DND-41 (cell line): Measurements from ENCODE around the gene CLSTN2.

Experiments
- ATAC-seq: fragments of 200-7000 bp; cut with Tn5 transposase; 3 replicates; pipeline ENCODE4 v1.9.1; 2021; ENCODE audit warnings: low read depth; ENCODE audit not compliant: insufficient read depth
- DNase-seq: peaks from one replicate; pipeline ENCODE4 v3.0.0-alpha.2; 2020
- H2AFZ ChIP-seq: 2 replicates; pipeline ENCODE4 v1.6.0; 2012; ENCODE audit warnings: low read depth, low read length
- H3K27ac ChIP-seq: 2 replicates; pipeline ENCODE4 v1.5.1; 2012; ENCODE audit warnings: low read length, inconsistent platforms
- H3K27me3 ChIP-seq: fragments of 200-600 bp; sonication (generic); 2 replicates; pipeline ENCODE4 v1.6.0; 2012; ENCODE audit warnings: low read length, mild to moderate bottlenecking, inconsistent platforms; ENCODE audit not compliant: insufficient read depth, poor library complexity
- H3K36me3 ChIP-seq: 2 replicates; pipeline ENCODE4 v1.5.1; 2012; ENCODE audit warnings: low read length, inconsistent platforms; ENCODE audit not compliant: insufficient read depth
- H3K4me1 ChIP-seq: 2 replicates; pipeline ENCODE4 v1.5.1; 2012; ENCODE audit warnings: mild to moderate bottlenecking, low read length; ENCODE audit not compliant: insufficient read depth
- H3K4me2 ChIP-seq: 2 replicates; pipeline ENCODE4 v1.6.0; 2012; ENCODE audit warnings: mild to moderate bottlenecking, moderate library complexity, low read length, inconsistent platforms; ENCODE audit not compliant: insufficient read depth
- H3K4me3 ChIP-seq, 2 experiments: fragments of 200-600 bp in 1 of 2; shearing (Covaris generic) in 1 of 2; 2 replicates each; pipeline ENCODE4 v1.5.1; 2012 to 2016; ENCODE audit warnings: inconsistent platforms in 2 of 2, low read length in 2 of 2, mild to moderate bottlenecking in 2 of 2, low read depth in 1 of 2, moderate library complexity in 1 of 2
- H3K79me2 ChIP-seq: 2 replicates; pipeline ENCODE4 v1.6.0; 2012; ENCODE audit warnings: low read length, inconsistent platforms; ENCODE audit not compliant: insufficient read depth
- H3K9ac ChIP-seq: 2 replicates; pipeline ENCODE4 v1.6.0; 2012; ENCODE audit warnings: low read depth, mild to moderate bottlenecking, inconsistent platforms, low read length, moderate library complexity
- H3K9me3 ChIP-seq: 2 replicates; pipeline ENCODE4 v1.5.1; 2012; ENCODE audit warnings: low read length, moderate library complexity, mild to moderate bottlenecking, inconsistent platforms; ENCODE audit not compliant: insufficient read depth, severe bottlenecking
- H4K20me1 ChIP-seq: 2 replicates; pipeline ENCODE4 v1.6.0; 2012; ENCODE audit warnings: low read length; ENCODE audit not compliant: insufficient read depth
- EZH2 ChIP-seq: IDR thresholded peaks from 3 replicates; pipeline ENCODE4 v1.6.1; 2012; ENCODE audit warnings: borderline replicate concordance, low read depth, mild to moderate bottlenecking, moderate library complexity, low read length, inconsistent platforms; ENCODE audit not compliant: severe bottlenecking
- TF ChIP-seq, protein P1 (sequence below): IDR thresholded peaks from 2 replicates; pipeline ENCODE4 v1.5.1; 2012; ENCODE audit warnings: borderline replicate concordance, low read length, moderate library complexity, mild to moderate bottlenecking; ENCODE audit not compliant: poor library complexity, severe bottlenecking; ENCODE audit errors: extremely low read depth

Gene CLSTN2

GRCh38 chr3:140252812-140253656 lies 318.0 kb downstream of the CLSTN2 start:
- TF ChIP-seq, protein P1, sequence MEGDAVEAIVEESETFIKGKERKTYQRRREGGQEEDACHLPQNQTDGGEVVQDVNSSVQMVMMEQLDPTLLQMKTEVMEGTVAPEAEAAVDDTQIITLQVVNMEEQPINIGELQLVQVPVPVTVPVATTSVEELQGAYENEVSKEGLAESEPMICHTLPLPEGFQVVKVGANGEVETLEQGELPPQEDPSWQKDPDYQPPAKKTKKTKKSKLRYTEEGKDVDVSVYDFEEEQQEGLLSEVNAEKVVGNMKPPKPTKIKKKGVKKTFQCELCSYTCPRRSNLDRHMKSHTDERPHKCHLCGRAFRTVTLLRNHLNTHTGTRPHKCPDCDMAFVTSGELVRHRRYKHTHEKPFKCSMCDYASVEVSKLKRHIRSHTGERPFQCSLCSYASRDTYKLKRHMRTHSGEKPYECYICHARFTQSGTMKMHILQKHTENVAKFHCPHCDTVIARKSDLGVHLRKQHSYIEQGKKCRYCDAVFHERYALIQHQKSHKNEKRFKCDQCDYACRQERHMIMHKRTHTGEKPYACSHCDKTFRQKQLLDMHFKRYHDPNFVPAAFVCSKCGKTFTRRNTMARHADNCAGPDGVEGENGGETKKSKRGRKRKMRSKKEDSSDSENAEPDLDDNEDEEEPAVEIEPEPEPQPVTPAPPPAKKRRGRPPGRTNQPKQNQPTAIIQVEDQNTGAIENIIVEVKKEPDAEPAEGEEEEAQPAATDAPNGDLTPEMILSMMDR: no peak
- TF ChIP-seq EZH2: no peak
- Histone ChIP-seq H3K4me3 (no peak overlapping the region), H3K27ac (no peak overlapping the region), H2AFZ (no peak overlapping the region), H3K79me2 (no peaks in the 10 kb centered on the region), H4K20me1 (no peaks in the 10 kb centered on the region), H3K36me3 (no peaks in the 10 kb centered on the region), H3K9me3 (no peaks in the 10 kb centered on the region), H3K4me1 (no peaks in the 10 kb centered on the region), H3K9ac (no peak overlapping the region), H3K4me2 (no peak overlapping the region), H3K27me3 (no peaks in the 10 kb centered on the region)
- ATAC-seq: no peak
- no peak for DNase-seq

- Histone ChIP-seq H3K36me3 (no peaks in the 10 kb centered on the region), H2AFZ (no peak overlapping the region), H3K4me1 (no peaks in the 10 kb centered on the region), H3K9me3 (no peaks in the 10 kb centered on the region), H3K27me3 (no peaks in the 10 kb centered on the region), H3K9ac (no peak overlapping the region), H3K27ac (no peak overlapping the region), H3K79me2 (no peaks in the 10 kb centered on the region), H4K20me1 (no peaks in the 10 kb centered on the region), H3K4me2 (no peak overlapping the region), H3K4me3 (no peak overlapping the region)
- DNase-seq: no peak
- no peak for ATAC-seq
- TF ChIP-seq, protein P1: no peak
- no peak for TF ChIP-seq EZH2
These were observed 323.3 kb downstream of the CLSTN2 start for GRCh38 chr3:140258222-140258724.

DNA sequence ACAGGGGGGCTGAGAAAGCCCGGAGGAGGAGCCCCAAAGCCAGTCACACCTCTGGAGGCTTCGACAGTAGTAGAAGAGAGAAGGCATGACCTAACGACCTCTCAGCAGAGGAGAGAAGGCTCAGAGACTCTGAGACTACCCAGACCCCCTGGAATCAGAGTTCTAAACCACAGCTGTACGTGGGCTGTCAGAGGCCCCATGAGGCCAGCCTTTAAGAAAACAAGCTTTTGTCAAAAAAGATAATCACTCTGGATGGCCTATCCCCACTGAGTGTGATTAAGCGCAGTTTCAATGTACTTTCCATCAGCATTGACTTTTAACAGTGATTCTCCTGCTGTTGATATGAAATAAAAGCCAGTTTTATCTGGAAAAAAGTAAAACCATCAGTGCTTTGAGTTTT lies 330.3 kb downstream of the CLSTN2 start:
- TF ChIP-seq EZH2: no peak
- TF ChIP-seq, protein P1: no peak
- no peaks in the 10 kb centered on the region for H3K36me3 ChIP-seq
- ATAC-seq: no peak
- no peaks in the 10 kb centered on the region for H3K9me3 ChIP-seq
- H3K9ac ChIP-seq: no peak overlapping the region
- H3K4me3 ChIP-seq: no peak overlapping the region
- no peaks in the 10 kb centered on the region for H3K27me3 ChIP-seq
- DNase-seq: no peak
- H3K27ac ChIP-seq: no peak overlapping the region
- no peaks in the 10 kb centered on the region for H3K4me1 ChIP-seq
- no peaks in the 10 kb centered on the region for H3K79me2 ChIP-seq
- H4K20me1 ChIP-seq: no peaks in the 10 kb centered on the region
- no peak overlapping the region for H2AFZ ChIP-seq
- H3K4me2 ChIP-seq: no peak overlapping the region
